Sigmoid colon (tissue), 7 donors: Measurements from ENCODE around the gene DERA. TPM values are rescaled to one million over a fixed set of nuclear protein-coding genes. Genes with fewer than 3 reads are reported as not detected.

Source experiments
- DNase-seq: peaks from one replicate; pipeline ENCODE4 v3.0.0-alpha.2; 2019
- H3K27ac ChIP-seq, 4 donors: fragments of 200-600 bp; sonication (generic); one replicate each; pipeline ENCODE4 v1.5.1; 2016 to 2019; ENCODE audit warnings: mild to moderate bottlenecking in 1 of 4
- H3K27me3 ChIP-seq, 3 donors: fragments of 200-600 bp; sonication (generic); one replicate each; pipeline ENCODE4 v1.5.1; 2019; ENCODE audit warnings: mild to moderate bottlenecking in 1 of 3
- H3K36me3 ChIP-seq, 4 donors: fragments of 200-600 bp; sonication (generic); one replicate each; pipeline ENCODE4 v1.5.1; 2016 to 2019
- H3K4me1 ChIP-seq, 4 donors: fragments of 200-600 bp; sonication (generic); one replicate each; pipeline ENCODE4 v1.5.1; 2017 to 2019
- H3K4me3 ChIP-seq, 4 donors: fragments of 200-600 bp; sonication (generic); one replicate each; pipeline ENCODE4 v1.5.1; 2017 to 2019; ENCODE audit warnings: mild to moderate bottlenecking in 2 of 4, moderate library complexity in 1 of 4
- H3K9me3 ChIP-seq, 4 donors: fragments of 200-600 bp in 3 of 4; sonication (generic) in 3 of 4; one replicate each; pipeline versions ENCODE4 v1.5.1 to v1.6.1; 2013 to 2019
- EP300 ChIP-seq, 4 donors: sonication (generic); formaldehyde crosslinking; IDR thresholded peaks; one replicate each; pipeline ENCODE4 v1.6.1; 2017; ENCODE audit warnings: antibody characterized with exemption in 4 of 4
- POLR2A ChIP-seq, 2 donors: fragments of 450-650 bp; IDR thresholded peaks; one replicate each; pipeline ENCODE4 v1.6.1; 2016; ENCODE audit warnings: antibody characterized with exemption in 2 of 2, mild to moderate bottlenecking in 2 of 2, moderate library complexity in 2 of 2
- POLR2AphosphoS5 ChIP-seq, 4 donors: sonication (generic); formaldehyde crosslinking; IDR thresholded peaks; one replicate each; pipeline ENCODE4 v1.6.1; 2017; ENCODE audit warnings: antibody characterized with exemption in 4 of 4
- WGBS, 2 donors: extraction: QIAGEN DNeasy Blood & Tissue Kit; methylation state at CpG; one replicate each; pipeline ENCODE4 v1.1.7; 2013; 5-methylcytosine and 5-hydroxymethylcytosine counted together
- intact Hi-C: fragments of 100-400 bp; cut with DNase I; formaldehyde crosslinking; loops from one replicate; pipeline ENCODE4 v1.15.1; 2023
- polyA plus RNA-seq, 3 donors: library from polyadenylated mRNA; stranded (reverse); fragments of 200-250 nt; gene quantifications; one replicate each; pipeline ENCODE4 v1.2.3, GENCODE V29; 2013
- total RNA-seq, 4 donors: library from RNA; depleted of rRNA; stranded (reverse); fragments of >200 nt; gene quantifications; one replicate each; pipeline ENCODE4 v1.1.0, GENCODE V29; 2016
- TF ChIP-seq, protein P1 (sequence below), 4 experiments: fragments of 450-650 bp in 3 of 4; fragments of 200-600 bp in 1 of 4; IDR thresholded peaks; one replicate each; pipeline ENCODE4 v1.5.1; 2016 to 2019; ENCODE audit warnings: antibody characterized with exemption in 4 of 4, mild to moderate bottlenecking in 3 of 4, moderate library complexity in 2 of 4
- donor health status: healthy with polysubstance abuse.
- donor health status: Bipolar disorder and iron deficiency.
- donor health status: healthy.

DERA gene
- total and polyA plus RNA-seq, 7 donors: 26.6 to 106 (median 46.4) TPM

DNA sequence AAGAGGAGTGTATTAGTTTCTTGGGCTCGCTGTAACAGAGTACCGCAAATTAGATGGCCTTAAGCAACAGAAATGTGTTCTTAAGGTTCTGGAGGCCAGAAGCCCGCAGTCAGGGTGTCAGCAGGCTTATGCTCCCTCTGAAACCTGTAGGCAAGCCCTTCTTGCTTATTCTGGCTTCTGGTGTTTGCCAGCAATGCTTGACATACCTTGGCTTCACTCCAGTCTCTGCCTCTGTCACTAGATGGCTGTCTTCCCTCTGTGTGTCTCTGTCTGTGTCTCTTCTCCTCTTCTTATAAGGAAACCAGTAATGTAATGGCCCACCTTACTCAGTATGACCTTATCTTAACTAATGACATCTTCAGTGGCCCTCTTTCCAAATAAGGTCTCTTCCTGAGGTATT is 85.1 kb downstream of the DERA start:
- WGBS, 2 donors: 58 to 80% methylated on average over 3 of the region's 3 CpGs
- no peak overlapping the region for H3K27ac ChIP-seq
- no peak for DNase-seq
- H3K27me3 ChIP-seq: no peaks in the 10 kb centered on the region
- H3K4me3 ChIP-seq: no peak overlapping the region
- no peaks in the 10 kb centered on the region for H3K9me3 ChIP-seq
- H3K36me3 ChIP-seq: peaks cover 0 to 4% (median 0%) of the 10 kb centered on the region in 4 donors
- H3K4me1 ChIP-seq: peaks cover 0 to 19% (median 15%) of the 10 kb centered on the region in 4 donors
- TF ChIP-seq POLR2AphosphoS5 (IDR thresholded peaks at IDR 0.05): peak in 1 of 4 donors; percentile 21
- TF ChIP-seq, protein P1, sequence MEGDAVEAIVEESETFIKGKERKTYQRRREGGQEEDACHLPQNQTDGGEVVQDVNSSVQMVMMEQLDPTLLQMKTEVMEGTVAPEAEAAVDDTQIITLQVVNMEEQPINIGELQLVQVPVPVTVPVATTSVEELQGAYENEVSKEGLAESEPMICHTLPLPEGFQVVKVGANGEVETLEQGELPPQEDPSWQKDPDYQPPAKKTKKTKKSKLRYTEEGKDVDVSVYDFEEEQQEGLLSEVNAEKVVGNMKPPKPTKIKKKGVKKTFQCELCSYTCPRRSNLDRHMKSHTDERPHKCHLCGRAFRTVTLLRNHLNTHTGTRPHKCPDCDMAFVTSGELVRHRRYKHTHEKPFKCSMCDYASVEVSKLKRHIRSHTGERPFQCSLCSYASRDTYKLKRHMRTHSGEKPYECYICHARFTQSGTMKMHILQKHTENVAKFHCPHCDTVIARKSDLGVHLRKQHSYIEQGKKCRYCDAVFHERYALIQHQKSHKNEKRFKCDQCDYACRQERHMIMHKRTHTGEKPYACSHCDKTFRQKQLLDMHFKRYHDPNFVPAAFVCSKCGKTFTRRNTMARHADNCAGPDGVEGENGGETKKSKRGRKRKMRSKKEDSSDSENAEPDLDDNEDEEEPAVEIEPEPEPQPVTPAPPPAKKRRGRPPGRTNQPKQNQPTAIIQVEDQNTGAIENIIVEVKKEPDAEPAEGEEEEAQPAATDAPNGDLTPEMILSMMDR (IDR thresholded peaks at IDR 0.05): no peak
- TF ChIP-seq EP300 (IDR thresholded peaks at IDR 0.05): no peak
- TF ChIP-seq POLR2A (IDR thresholded peaks at IDR 0.05): no peak
- intact Hi-C loops: no loop called here

DNA sequence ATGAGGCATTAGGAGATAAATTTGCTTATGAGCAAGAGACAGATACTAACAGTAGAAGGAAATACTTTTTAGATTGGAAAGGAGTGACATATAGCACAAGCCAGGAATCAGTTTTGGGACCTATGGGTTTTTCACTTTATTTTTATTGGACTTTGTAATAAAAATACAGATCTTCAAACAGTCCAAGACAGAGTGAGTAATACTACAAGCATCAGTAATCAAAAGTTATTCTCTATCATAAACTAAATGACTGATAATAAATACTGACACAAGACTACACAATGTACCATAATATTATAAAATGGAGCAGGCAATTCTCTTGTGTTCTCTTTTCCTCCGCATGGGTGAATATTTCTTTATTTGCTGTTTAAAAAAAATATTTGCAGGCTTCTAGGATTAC is 85.8 kb downstream of the DERA start:
- 19 to 84% methylated on average over 1 of the region's 1 CpG for WGBS, 2 donors
- no peaks in the 10 kb centered on the region for H3K9me3 ChIP-seq
- intact Hi-C loops: no loop called here

DNA sequence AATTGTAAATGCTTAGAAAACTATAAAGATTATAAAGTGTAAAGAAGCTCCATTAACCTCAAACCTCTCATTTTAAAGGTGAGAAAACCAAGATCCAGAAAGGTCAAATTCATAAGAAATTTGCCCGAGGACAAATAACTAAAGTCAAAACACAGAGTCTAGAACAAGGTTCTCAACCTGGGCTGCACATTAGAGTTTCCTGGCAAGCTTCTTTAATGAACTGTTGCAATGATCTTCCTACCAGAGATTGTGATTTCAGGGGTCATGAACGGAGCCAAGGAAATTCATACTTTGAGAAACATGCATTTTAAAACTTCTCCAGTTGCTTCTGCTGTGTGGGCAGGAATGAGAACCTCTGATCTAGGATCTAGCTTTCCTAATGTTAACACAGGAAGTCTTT is 86.8 kb downstream of the DERA start:
- Histone ChIP-seq H3K4me1 (peaks cover 0 to 19% (median 15%) of the 10 kb centered on the region in 4 donors), H3K4me3 (no peak overlapping the region), H3K9me3 (no peaks in the 10 kb centered on the region), H3K27me3 (no peaks in the 10 kb centered on the region), H3K27ac (no peak overlapping the region), H3K36me3 (peaks cover 0 to 4% (median 0%) of the 10 kb centered on the region in 4 donors)
- DNase-seq: no peak
- WGBS, 2 donors: 93 to 94% methylated on average over 2 of the region's 2 CpGs
- intact Hi-C loops: no loop called here
- no peak for TF ChIP-seq POLR2A (IDR thresholded peaks at IDR 0.05)
- no peak for TF ChIP-seq POLR2AphosphoS5 (IDR thresholded peaks at IDR 0.05)
- TF ChIP-seq EP300 (IDR thresholded peaks at IDR 0.05): no peak
- TF ChIP-seq, protein P1 (IDR thresholded peaks at IDR 0.05): no peak

More for the DNA sequence above, 85.8 kb downstream of the DERA start:
- peaks cover 0 to 19% (median 15%) of the 10 kb centered on the region in 4 donors for H3K4me1 ChIP-seq
- H3K36me3 ChIP-seq: peaks cover 0 to 4% (median 0%) of the 10 kb centered on the region in 4 donors
- TF ChIP-seq POLR2A (IDR thresholded peaks at IDR 0.05) (no peak), POLR2AphosphoS5 (IDR thresholded peaks at IDR 0.05) (no peak), EP300 (IDR thresholded peaks at IDR 0.05) (no peak)
- TF ChIP-seq, protein P1 (IDR thresholded peaks at IDR 0.05): no peak
- no peak for DNase-seq
- H3K4me3 ChIP-seq: no peak overlapping the region
- H3K27ac ChIP-seq: no peak overlapping the region
- H3K27me3 ChIP-seq: no peaks in the 10 kb centered on the region

DNA sequence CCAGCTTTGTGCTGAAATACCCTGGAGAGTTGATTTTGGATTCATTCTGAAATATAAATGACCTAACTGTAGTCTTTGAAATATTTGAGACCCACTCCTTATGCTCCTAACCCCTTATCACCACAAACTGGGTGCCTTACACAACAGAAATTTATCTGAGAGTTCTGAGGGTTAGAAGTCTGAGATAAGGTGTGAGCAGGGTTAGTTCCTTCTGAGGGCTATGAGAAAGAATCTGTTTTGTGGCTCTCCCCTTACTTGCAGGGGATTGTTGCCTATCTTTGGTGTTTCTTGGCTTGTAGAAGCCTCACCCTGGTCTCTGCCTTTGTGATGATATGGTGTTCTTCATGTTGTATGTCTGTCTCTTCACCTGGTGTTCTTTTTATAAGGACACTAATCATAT is 91.7 kb downstream of the DERA start:
- Histone ChIP-seq H3K9me3 (no peaks in the 10 kb centered on the region), H3K36me3 (peaks cover 0 to 12% (median 0%) of the 10 kb centered on the region in 4 donors), H3K27me3 (no peaks in the 10 kb centered on the region), H3K27ac (no peak overlapping the region), H3K4me3 (no peak overlapping the region), H3K4me1 (no peaks in the 10 kb centered on the region)
- TF ChIP-seq POLR2AphosphoS5 (IDR thresholded peaks at IDR 0.05) (no peak), EP300 (IDR thresholded peaks at IDR 0.05) (no peak), POLR2A (IDR thresholded peaks at IDR 0.05) (no peak)
- TF ChIP-seq, protein P1 (IDR thresholded peaks at IDR 0.05): no peak
- intact Hi-C loops: no loop called here
- DNase-seq: no peak

DNA sequence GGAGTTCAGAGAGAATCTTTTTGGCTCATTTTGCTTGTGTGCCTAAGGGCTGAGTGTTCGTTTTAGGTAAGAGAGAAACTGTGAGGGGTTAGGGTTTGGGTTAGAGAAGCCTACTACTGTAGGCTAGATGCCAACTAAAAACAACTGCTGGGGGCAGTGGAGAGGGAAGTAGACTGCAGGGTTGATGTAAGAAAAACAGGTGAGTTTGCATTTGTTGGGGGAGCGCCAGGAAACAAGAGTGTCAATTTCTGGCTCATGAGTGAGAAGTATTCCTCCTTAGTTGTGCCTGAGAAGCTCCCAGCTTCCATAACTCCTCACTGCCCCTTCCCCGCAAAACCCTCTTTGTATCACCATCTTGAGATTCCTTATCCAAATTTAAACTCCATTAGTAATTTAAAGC is 92.3 kb downstream of the DERA start:
- H3K4me1 ChIP-seq: no peaks in the 10 kb centered on the region
- 91 to 97% methylated on average over 3 of the region's 3 CpGs for WGBS, 2 donors
- no peaks in the 10 kb centered on the region for H3K9me3 ChIP-seq
- H3K27ac ChIP-seq: no peak overlapping the region
- intact Hi-C loops: no loop called here
- H3K36me3 ChIP-seq: peaks cover 0 to 12% (median 0%) of the 10 kb centered on the region in 4 donors
- DNase-seq: no peak
- TF ChIP-seq POLR2A (IDR thresholded peaks at IDR 0.05): no peak
- no peaks in the 10 kb centered on the region for H3K27me3 ChIP-seq
- no peak overlapping the region for H3K4me3 ChIP-seq
